ENCODE results near the gene MTPN.

The MTPN gene

DNA sequence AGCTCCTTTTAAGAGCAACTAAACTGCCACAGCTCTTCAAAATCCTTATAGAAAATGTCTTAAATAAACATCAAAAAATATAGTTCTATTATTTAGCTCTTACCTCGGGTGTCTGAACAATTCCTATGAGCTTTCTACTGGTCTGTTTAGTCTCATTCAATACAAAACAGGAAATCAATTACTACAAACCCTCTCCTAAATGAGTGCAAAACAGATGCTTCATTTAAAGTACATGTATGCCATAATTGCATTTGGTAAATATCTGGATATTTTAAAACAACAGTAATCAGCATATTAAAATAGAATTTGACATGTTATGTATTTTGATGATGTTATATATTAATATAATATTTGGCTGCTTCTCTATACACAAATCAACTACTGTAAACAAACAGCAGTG is 38.5 kb upstream of the MTPN start:
- TF ChIP-seq, protein P1, sequence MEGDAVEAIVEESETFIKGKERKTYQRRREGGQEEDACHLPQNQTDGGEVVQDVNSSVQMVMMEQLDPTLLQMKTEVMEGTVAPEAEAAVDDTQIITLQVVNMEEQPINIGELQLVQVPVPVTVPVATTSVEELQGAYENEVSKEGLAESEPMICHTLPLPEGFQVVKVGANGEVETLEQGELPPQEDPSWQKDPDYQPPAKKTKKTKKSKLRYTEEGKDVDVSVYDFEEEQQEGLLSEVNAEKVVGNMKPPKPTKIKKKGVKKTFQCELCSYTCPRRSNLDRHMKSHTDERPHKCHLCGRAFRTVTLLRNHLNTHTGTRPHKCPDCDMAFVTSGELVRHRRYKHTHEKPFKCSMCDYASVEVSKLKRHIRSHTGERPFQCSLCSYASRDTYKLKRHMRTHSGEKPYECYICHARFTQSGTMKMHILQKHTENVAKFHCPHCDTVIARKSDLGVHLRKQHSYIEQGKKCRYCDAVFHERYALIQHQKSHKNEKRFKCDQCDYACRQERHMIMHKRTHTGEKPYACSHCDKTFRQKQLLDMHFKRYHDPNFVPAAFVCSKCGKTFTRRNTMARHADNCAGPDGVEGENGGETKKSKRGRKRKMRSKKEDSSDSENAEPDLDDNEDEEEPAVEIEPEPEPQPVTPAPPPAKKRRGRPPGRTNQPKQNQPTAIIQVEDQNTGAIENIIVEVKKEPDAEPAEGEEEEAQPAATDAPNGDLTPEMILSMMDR (IDR thresholded peaks at IDR 0.05; ENCODE audit: low read length, missing control alignments) = no peak
- DNase-seq (ENCODE audit: low read depth) = no peak

DNA sequence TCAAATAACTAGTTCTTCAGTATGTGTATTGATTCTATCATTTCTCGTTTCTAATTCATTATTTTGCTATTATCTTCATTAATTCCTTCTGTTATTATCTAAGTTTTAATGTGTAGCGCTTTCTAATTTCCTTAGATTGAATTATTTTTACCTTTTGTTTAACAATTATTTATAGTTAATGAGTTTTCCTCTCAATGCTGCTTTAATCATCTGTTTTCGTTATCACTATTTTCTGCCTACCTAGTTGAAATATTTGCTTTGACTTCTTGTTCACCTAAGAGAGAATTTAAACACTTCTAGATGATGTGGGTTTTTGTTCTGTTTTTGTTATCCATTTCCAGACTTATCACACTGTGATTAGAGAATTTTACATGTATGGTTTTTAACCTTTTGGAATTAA is 37.5 kb upstream of the MTPN start:
- TF ChIP-seq, protein P1 (IDR thresholded peaks at IDR 0.05; ENCODE audit: low read length, missing control alignments) = no peak
- no peak overlapping the region for H3K4me3 ChIP-seq (replicated peaks; ENCODE audit: low read depth, low read length)
- no peak for DNase-seq (ENCODE audit: low read depth)

More for the DNA sequence above, 38.5 kb upstream of the MTPN start:
- H3K4me3 ChIP-seq (replicated peaks; ENCODE audit: low read depth, low read length) = no peak overlapping the region

DNA sequence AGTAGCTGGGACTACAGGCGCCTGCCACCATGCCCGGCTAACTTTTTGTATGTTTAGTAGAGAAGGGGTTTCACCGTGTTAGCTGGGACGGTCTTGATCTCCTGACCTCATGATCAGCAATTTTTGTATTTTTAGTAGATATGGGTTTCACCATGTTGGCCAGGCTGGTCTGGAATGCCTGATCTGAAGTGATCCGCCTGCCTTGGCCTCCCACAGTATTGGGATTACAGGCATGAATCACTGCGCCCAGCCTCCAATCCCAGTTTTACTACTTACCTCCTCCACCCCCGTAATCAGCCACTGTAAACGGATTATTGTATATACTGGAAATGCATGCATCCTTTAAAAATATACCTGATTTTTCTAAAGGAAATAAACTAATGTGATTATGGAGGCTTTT is 35.1 kb upstream of the MTPN start:
- TF ChIP-seq, protein P1 (IDR thresholded peaks at IDR 0.05; ENCODE audit: low read length, missing control alignments) = no peak
- DNase-seq (ENCODE audit: low read depth) = no peak
- H3K4me3 ChIP-seq (replicated peaks; ENCODE audit: low read depth, low read length) = no peak overlapping the region

DNA sequence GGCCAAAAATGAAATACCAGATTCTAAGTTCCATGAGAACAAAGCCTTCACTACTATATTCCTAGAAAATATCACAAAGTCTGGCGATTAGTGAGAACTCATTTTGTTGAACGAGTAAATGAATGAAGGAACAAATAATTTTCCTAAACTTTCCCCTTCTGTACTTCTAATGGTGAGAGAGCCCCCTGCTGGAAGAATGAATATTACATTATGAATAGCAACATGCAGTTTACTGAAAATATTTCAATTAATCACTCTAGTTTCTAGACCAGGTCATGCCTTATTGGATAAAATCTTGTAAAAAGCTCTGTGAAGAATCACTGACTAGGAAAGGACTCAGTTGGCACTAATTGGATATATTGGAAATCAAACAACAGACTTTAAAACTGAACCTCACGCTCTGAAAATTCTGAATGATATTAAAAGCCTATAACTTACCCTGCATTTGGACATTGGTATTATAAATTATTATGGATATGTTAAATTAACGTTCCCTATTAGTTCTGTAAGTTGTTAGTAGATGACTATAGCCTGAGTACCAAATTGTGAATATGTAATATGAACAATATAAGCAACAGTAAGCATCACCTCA is 32.4 kb upstream of the MTPN start:
- H3K4me3 ChIP-seq (replicated peaks; ENCODE audit: low read depth, low read length) = no peak overlapping the region
- TF ChIP-seq, protein P1 (IDR thresholded peaks at IDR 0.05; ENCODE audit: low read length, missing control alignments) = peak; percentile 58
- peak; percentile 70 for DNase-seq (ENCODE audit: low read depth)

DNA sequence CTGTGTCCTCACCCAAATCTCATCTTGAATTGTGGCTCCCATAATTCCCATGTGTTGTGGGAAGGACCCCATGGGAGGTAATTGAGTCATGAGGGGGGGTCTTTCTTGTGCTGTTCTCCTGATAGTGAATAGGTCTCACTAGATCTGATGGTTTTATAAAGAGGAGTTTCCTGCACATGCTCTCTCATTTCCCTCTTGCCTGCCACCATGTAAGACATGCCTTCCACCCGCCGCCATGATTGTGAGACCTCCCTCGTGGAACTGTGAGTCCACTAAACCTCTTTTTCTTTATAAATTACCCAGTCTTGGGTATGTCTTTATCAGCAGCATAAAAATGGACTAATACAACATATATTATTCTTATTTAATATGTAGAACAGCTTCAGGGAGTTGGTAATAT is 29.0 kb upstream of the MTPN start:
- TF ChIP-seq, protein P1 (IDR thresholded peaks at IDR 0.05; ENCODE audit: low read length, missing control alignments) = no peak
- DNase-seq (ENCODE audit: low read depth) = no peak
- H3K4me3 ChIP-seq (replicated peaks; ENCODE audit: low read depth, low read length) = no peak overlapping the region

DNA sequence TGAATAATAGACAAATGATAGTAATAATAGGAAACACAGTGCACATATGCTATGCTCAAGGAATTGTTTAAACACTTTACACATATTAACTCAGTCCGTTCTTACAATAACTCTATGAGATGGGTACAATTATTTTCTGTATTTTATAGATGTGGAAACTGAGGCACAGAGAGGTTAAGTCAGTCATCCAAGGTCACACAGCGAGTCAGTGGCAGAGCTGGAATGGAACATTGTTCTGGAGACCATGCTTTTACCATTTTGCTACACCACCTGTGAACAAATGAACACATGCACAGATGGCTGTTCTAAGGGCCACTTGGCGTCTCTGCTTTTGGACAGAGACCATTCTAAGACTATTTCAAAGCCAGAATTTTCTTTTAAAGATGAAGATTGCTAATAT is 26.9 kb upstream of the MTPN start:
- no peak overlapping the region for H3K4me3 ChIP-seq (replicated peaks; ENCODE audit: low read depth, low read length)
- no peak for DNase-seq (ENCODE audit: low read depth)
- TF ChIP-seq, protein P1 (IDR thresholded peaks at IDR 0.05; ENCODE audit: low read length, missing control alignments) = no peak

DNA sequence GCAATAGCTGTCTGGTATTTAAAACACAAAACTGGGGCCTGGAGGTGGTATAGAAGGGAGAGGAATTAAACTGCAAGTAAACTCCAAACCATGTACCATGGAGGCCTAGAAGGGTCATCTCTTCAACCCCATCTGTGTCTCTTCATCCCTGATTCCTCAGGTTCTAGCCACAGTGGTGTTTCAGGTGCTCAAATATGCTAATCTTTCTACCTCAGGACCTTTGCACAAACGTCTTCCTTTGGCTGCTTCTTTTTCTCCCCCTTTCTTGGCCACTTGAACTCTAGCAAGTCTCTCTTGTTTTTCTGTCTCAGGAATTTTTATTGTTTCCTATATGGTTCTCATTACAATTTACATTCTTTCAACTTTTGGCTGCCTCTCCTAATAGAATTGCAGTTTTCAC is 25.6 kb upstream of the MTPN start:
- DNase-seq (ENCODE audit: low read depth) = no peak
- TF ChIP-seq, protein P1 (IDR thresholded peaks at IDR 0.05; ENCODE audit: low read length, missing control alignments) = no peak
- no peak overlapping the region for H3K4me3 ChIP-seq (replicated peaks; ENCODE audit: low read depth, low read length)
